Prostate gland (tissue), 2 donors: Measurements from ENCODE around the gene GADD45B. TPM values are rescaled to one million over a fixed set of nuclear protein-coding genes. Genes with fewer than 3 reads are reported as not detected.

Experiments
- DNase-seq: peaks from one replicate; pipeline ENCODE4 v3.0.0-alpha.2; 2019; ENCODE audit warnings: low spot score
- H3K27ac ChIP-seq, 2 donors: fragments of 200-600 bp; sonication (generic); 2 replicates each; pipeline ENCODE4 v1.5.1; 2017 to 2019
- H3K27me3 ChIP-seq: fragments of 200-600 bp; sonication (generic); replicated peaks from 2 replicates; pipeline ENCODE4 v1.5.1; 2019; ENCODE audit not compliant: insufficient read depth
- H3K36me3 ChIP-seq, 2 donors: fragments of 200-600 bp; sonication (generic); 1 replicate in 1 of 2; 2 replicates in 1 of 2; pipeline versions ENCODE4 v1.5.1 to v1.8.1; 2017 to 2019
- H3K4me1 ChIP-seq: fragments of 200-600 bp; sonication (generic); replicated peaks from 2 replicates; pipeline ENCODE4 v1.5.1; 2019
- H3K4me3 ChIP-seq, 2 donors: fragments of 200-600 bp; sonication (generic); 2 replicates each; pipeline ENCODE4 v1.5.1; 2017 to 2019
- H3K9me3 ChIP-seq: fragments of 200-600 bp; sonication (generic); 2 replicates; pipeline ENCODE4 v1.5.1; 2017
- CTCF ChIP-seq, 4 experiments: fragments of 200-600 bp in 2 of 4; fragments of 450-650 bp in 2 of 4; sonication (generic) in 2 of 4; IDR thresholded peaks; 1 replicate in 3 of 4; 2 replicates in 1 of 4; pipeline ENCODE4 v1.5.1; 2016 to 2019; ENCODE audit warnings: antibody characterized with exemption in 4 of 4, mild to moderate bottlenecking in 2 of 4, moderate library complexity in 2 of 4
- POLR2A ChIP-seq: fragments of 450-650 bp; IDR thresholded peaks from one replicate; pipeline ENCODE4 v1.6.1; 2016; ENCODE audit warnings: antibody characterized with exemption, mild to moderate bottlenecking
- POLR2AphosphoS5 ChIP-seq: sonication (generic); formaldehyde crosslinking; IDR thresholded peaks from one replicate; pipeline ENCODE4 v1.6.1; 2017; ENCODE audit warnings: antibody characterized with exemption
- WGBS: methylation state at CpG from one replicate; pipeline ENCODE4 v1.1.5; 2018; 5-methylcytosine and 5-hydroxymethylcytosine counted together
- intact Hi-C: fragments of 100-400 bp; cut with DNase I; formaldehyde crosslinking; loops from one replicate; pipeline ENCODE4 v1.14.2; 2022
- total RNA-seq, 2 donors: library from RNA; depleted of rRNA; stranded (reverse); fragments of >200 nt; gene quantifications; one replicate each; pipeline ENCODE4 v1.1.0, GENCODE V29; 2016

GADD45B gene
- total RNA-seq, 2 donors from 2014 or later = 90.7 to 94.6 TPM

GRCh38 chr19:2511991-2512390 lies 36.1 kb downstream of the GADD45B start:
- H3K27ac ChIP-seq = no peak overlapping the region
- WGBS = 95% methylated on average over 21 of the region's 21 CpGs
- no peak for DNase-seq
- H3K4me1 ChIP-seq = no peaks in the 10 kb centered on the region
- no peaks in the 10 kb centered on the region for H3K36me3 ChIP-seq
- H3K4me3 ChIP-seq = no peak overlapping the region
- intact Hi-C loops = no loop called here
- TF ChIP-seq POLR2A (no peak), CTCF (IDR thresholded peaks at IDR 0.05) (no peak), POLR2AphosphoS5 (no peak)
- no peaks in the 10 kb centered on the region for H3K9me3 ChIP-seq
- H3K27me3 ChIP-seq = no peaks in the 10 kb centered on the region

GRCh38 chr19:2512523-2513431 lies 36.9 kb downstream of the GADD45B start:
- Histone ChIP-seq H3K4me3 (no peak overlapping the region), H3K4me1 (no peaks in the 10 kb centered on the region), H3K27ac (no peak overlapping the region), H3K27me3 (no peaks in the 10 kb centered on the region), H3K9me3 (no peaks in the 10 kb centered on the region), H3K36me3 (no peaks in the 10 kb centered on the region)
- intact Hi-C loops = no loop called here
- WGBS = 49% methylated on average over 21 of the region's 41 CpGs
- TF ChIP-seq CTCF (IDR thresholded peaks at IDR 0.05) = no peak
- TF ChIP-seq POLR2AphosphoS5 = no peak
- no peak for TF ChIP-seq POLR2A
- no peak for DNase-seq

GRCh38 chr19:2514981-2515518 lies 39.1 kb downstream of the GADD45B start:
- Histone ChIP-seq H3K27me3 (no peaks in the 10 kb centered on the region), H3K36me3 (no peaks in the 10 kb centered on the region), H3K4me1 (no peaks in the 10 kb centered on the region), H3K4me3 (no peak overlapping the region), H3K9me3 (no peaks in the 10 kb centered on the region), H3K27ac (no peak overlapping the region)
- intact Hi-C loops = no loop called here
- no peak for DNase-seq
- TF ChIP-seq POLR2A (no peak), CTCF (IDR thresholded peaks at IDR 0.05) (no peak), POLR2AphosphoS5 (no peak)
- WGBS = 93% methylated on average over 16 of the region's 16 CpGs

- TF ChIP-seq POLR2AphosphoS5 (no peak), CTCF (IDR thresholded peaks at IDR 0.05) (no peak), POLR2A (no peak)
- WGBS = 92% methylated on average over 18 of the region's 18 CpGs
- Histone ChIP-seq H3K9me3 (no peaks in the 10 kb centered on the region), H3K4me3 (no peak overlapping the region), H3K27me3 (no peaks in the 10 kb centered on the region), H3K36me3 (no peaks in the 10 kb centered on the region), H3K27ac (no peak overlapping the region), H3K4me1 (no peaks in the 10 kb centered on the region)
- no peak for DNase-seq
- intact Hi-C loops = no loop called here
Observed at GRCh38 chr19:2516727-2517126, 40.8 kb downstream of the GADD45B start.
